CD14-positive monocyte (primary cell): ENCODE results near the gene PDE4D. TPM values are rescaled to one million over a fixed set of nuclear protein-coding genes. Genes with fewer than 3 reads are reported as not detected.

ENCODE experiments used
- DNase-seq, 3 donors: peaks; one replicate each; pipeline ENCODE4 v3.0.0-alpha.2; 2011 to 2022
- H2AFZ ChIP-seq: 2 replicates; pipeline ENCODE4 v1.6.0; 2012; ENCODE audit warnings: mild to moderate bottlenecking, low read depth, low read length, inconsistent platforms; ENCODE audit not compliant: insufficient read depth, poor library complexity, severe bottlenecking
- H3K27ac ChIP-seq, 2 donors: 1 replicate in 1 of 2; 2 replicates in 1 of 2; pipeline ENCODE4 v1.5.1; 2012 to 2013; ENCODE audit warnings: low read length in 2 of 2, control low read depth in 1 of 2, inconsistent platforms in 1 of 2, low read depth in 1 of 2, mild to moderate bottlenecking in 1 of 2
- H3K27me3 ChIP-seq, 2 donors: one replicate each; pipeline versions ENCODE4 v1.6.0 to v1.6.1; 2011 to 2013; ENCODE audit warnings: low read length in 2 of 2; ENCODE audit not compliant: control insufficient read depth in 2 of 2, insufficient read depth in 2 of 2
- H3K36me3 ChIP-seq, 2 donors: replicated peaks in 1 of 2; 1 replicate in 1 of 2; 2 replicates in 1 of 2; pipeline versions ENCODE4 v1.5.1 to v1.6.1; 2012 to 2013; ENCODE audit warnings: low read length in 2 of 2, control low read depth in 1 of 2, inconsistent platforms in 1 of 2, mild to moderate bottlenecking in 1 of 2; ENCODE audit not compliant: insufficient read depth in 2 of 2, control insufficient read depth in 1 of 2
- H3K4me1 ChIP-seq, 2 donors: 1 replicate in 1 of 2; 2 replicates in 1 of 2; pipeline versions ENCODE4 v1.5.1 to v1.6.1; 2012 to 2013; ENCODE audit warnings: low read length in 2 of 2, control low read depth in 1 of 2, inconsistent platforms in 1 of 2, mild to moderate bottlenecking in 1 of 2, moderate library complexity in 1 of 2; ENCODE audit not compliant: insufficient read depth in 2 of 2, control insufficient read depth in 1 of 2
- H3K4me2 ChIP-seq: replicated peaks from 2 replicates; pipeline ENCODE3; 2012; ENCODE audit warnings: low read length, moderate library complexity, mild to moderate bottlenecking; ENCODE audit not compliant: poor library complexity, severe bottlenecking; ENCODE audit errors: extremely low read depth
- H3K4me3 ChIP-seq, 3 experiments: fragments of 200-600 bp in 1 of 3; sonication (generic) in 1 of 3; replicated peaks in 1 of 3; 1 replicate in 2 of 3; 2 replicates in 1 of 3; pipeline ENCODE4 v1.5.1; 2011 to 2013; ENCODE audit warnings: low read length in 3 of 3, mild to moderate bottlenecking in 3 of 3, control low read depth in 2 of 3, low read depth in 2 of 3, inconsistent platforms in 1 of 3, moderate library complexity in 1 of 3
- H3K79me2 ChIP-seq: 2 replicates; pipeline ENCODE4 v1.6.0; 2012; ENCODE audit warnings: mild to moderate bottlenecking, control low read depth, inconsistent platforms, low read length, moderate library complexity; ENCODE audit not compliant: insufficient read depth
- H3K9ac ChIP-seq: 2 replicates; pipeline ENCODE4 v1.6.0; 2017; ENCODE audit warnings: low read length, mild to moderate bottlenecking; ENCODE audit not compliant: insufficient read depth, poor library complexity, severe bottlenecking
- H3K9me3 ChIP-seq, 2 donors: replicated peaks in 1 of 2; 1 replicate in 1 of 2; 2 replicates in 1 of 2; pipeline versions ENCODE4 v1.5.1 to v1.6.1; 2012 to 2013; ENCODE audit warnings: low read length in 2 of 2, control low read depth in 1 of 2; ENCODE audit not compliant: control insufficient read depth in 1 of 2, insufficient read depth in 1 of 2
- H4K20me1 ChIP-seq: 2 replicates; pipeline ENCODE4 v1.6.0; 2012; ENCODE audit warnings: mild to moderate bottlenecking, low read length, control low read depth, moderate library complexity; ENCODE audit not compliant: insufficient read depth
- H3K27ac Mint-ChIP-seq, 7 donors: one replicate each; pipeline ENCODE4 v1.8.0; 2020; ENCODE audit warnings: mild to moderate bottlenecking in 7 of 7, mixed read lengths in 7 of 7, moderate library complexity in 6 of 7, inconsistent platforms in 2 of 7
- H3K27me3 Mint-ChIP-seq, 3 donors: one replicate each; pipeline ENCODE4 v1.8.0; 2021 to 2022; ENCODE audit warnings: low read depth in 3 of 3, mild to moderate bottlenecking in 3 of 3, mixed read lengths in 3 of 3, moderate library complexity in 3 of 3, inconsistent platforms in 1 of 3
- H3K36me3 Mint-ChIP-seq, 2 donors: one replicate each; pipeline ENCODE4 v1.8.0; 2020; ENCODE audit warnings: mixed read lengths in 2 of 2, inconsistent platforms in 1 of 2, mild to moderate bottlenecking in 1 of 2
- H3K4me1 Mint-ChIP-seq: one replicate; pipeline ENCODE4 v1.8.0; 2020; ENCODE audit warnings: mild to moderate bottlenecking, mixed read lengths
- H3K4me3 Mint-ChIP-seq, 2 donors: one replicate each; pipeline ENCODE4 v1.8.0; 2020; ENCODE audit warnings: mild to moderate bottlenecking in 2 of 2, mixed read lengths in 2 of 2, moderate library complexity in 1 of 2
- H3K9me3 Mint-ChIP-seq, 7 donors: one replicate each; pipeline ENCODE4 v1.8.0; 2020 to 2022; ENCODE audit warnings: mixed read lengths in 7 of 7, mild to moderate bottlenecking in 6 of 7, moderate library complexity in 6 of 7, inconsistent platforms in 2 of 7
- CTCF ChIP-seq: fragments of 200-600 bp; IDR thresholded peaks from one replicate; pipeline ENCODE4 v1.8.0; 2022; ENCODE audit warnings: antibody characterized with exemption, mild to moderate bottlenecking
- WGBS: methylation state at CpG from one replicate; pipeline ENCODE4 v1.1.5; 2013; ENCODE audit warnings: missing lambda C conversion rate; ENCODE audit not compliant: insufficient coverage; 5-methylcytosine and 5-hydroxymethylcytosine counted together
- intact Hi-C, 2 donors: fragments of 100-400 bp; cut with micrococcal nuclease; formaldehyde crosslinking; loops; one replicate each; pipeline versions ENCODE4 v1.15.0 to v1.15.1; 2023
- polyA plus RNA-seq, 3 donors: library from polyadenylated mRNA; depleted of rRNA in 1 of 3; unstranded in 2 of 3; stranded (reverse) in 1 of 3; fragments of 300-500 nt in 2 of 3; fragments of >200 nt in 1 of 3; fragmentation: Illumina TruSeq in 2 of 3; gene quantifications; 1 replicate in 2 of 3; 2 replicates in 1 of 3; pipeline ENCODE4 v1.2.3, GENCODE V29; 2012 to 2021

PDE4D gene
- polyA plus RNA-seq, 3 donors: 1.9 to 3.4 (median 2.8) TPM

GRCh38 chr5:59282726-59283125 lies 610.8 kb downstream of the PDE4D start:
- DNase-seq: no peak
- H3K4me1 ChIP-seq: no peaks in the 10 kb centered on the region
- no peaks in the 10 kb centered on the region for H3K27me3 Mint-ChIP-seq

GRCh38 chr5:59279979-59280378 lies 613.5 kb downstream of the PDE4D start:
- peaks cover 0 to 9% of the 10 kb centered on the region in 2 donors for H3K4me1 ChIP-seq
- no peak overlapping the region for H3K4me2 ChIP-seq
- Mint-ChIP-seq H3K4me1 (peaks cover 11% of the 10 kb centered on the region), H3K36me3 (no peaks in the 10 kb centered on the region), H3K4me3 (no peak overlapping the region), H3K27me3 (peaks cover 0 to 7% (median 0%) of the 10 kb centered on the region in 3 donors), H3K27ac (no peak overlapping the region), H3K9me3 (no peaks in the 10 kb centered on the region)
- H3K9me3 ChIP-seq: no peaks in the 10 kb centered on the region
- no peak for DNase-seq
- H4K20me1 ChIP-seq: no peaks in the 10 kb centered on the region
- WGBS: no CpG with 5 or more reads among the region's 2 CpGs
- no peaks in the 10 kb centered on the region for H3K36me3 ChIP-seq
- intact Hi-C loops: no loop called here
- H3K79me2 ChIP-seq: no peaks in the 10 kb centered on the region
- no peak overlapping the region for H3K27ac ChIP-seq
- no peak overlapping the region for H3K4me3 ChIP-seq
- no peaks in the 10 kb centered on the region for H3K27me3 ChIP-seq
- no peak overlapping the region for H3K9ac ChIP-seq
- no peak for TF ChIP-seq CTCF
- H2AFZ ChIP-seq: no peak overlapping the region

More at GRCh38 chr5:59282726-59283125, 610.8 kb downstream of the PDE4D start:
- Histone ChIP-seq H3K27me3 (no peaks in the 10 kb centered on the region), H3K4me2 (no peak overlapping the region), H3K27ac (no peak overlapping the region), H2AFZ (no peak overlapping the region), H3K79me2 (no peaks in the 10 kb centered on the region), H3K9ac (no peak overlapping the region), H3K36me3 (no peaks in the 10 kb centered on the region), H3K4me3 (no peak overlapping the region), H3K9me3 (no peaks in the 10 kb centered on the region), H4K20me1 (no peaks in the 10 kb centered on the region)
- Mint-ChIP-seq H3K36me3 (no peaks in the 10 kb centered on the region), H3K27ac (no peak overlapping the region), H3K9me3 (no peaks in the 10 kb centered on the region), H3K4me1 (no peaks in the 10 kb centered on the region), H3K4me3 (no peak overlapping the region)
- WGBS: no CpG with 5 or more reads among the region's 1 CpG
- no peak for TF ChIP-seq CTCF
- intact Hi-C loops: no loop called here
